GM12878 (cell line): Measurements from ENCODE around the gene NTPCR. TPM values are rescaled to one million over a fixed set of nuclear protein-coding genes. Genes with fewer than 3 reads are reported as not detected.

Source experiments
- ATAC-seq: fragments of 200-7000 bp; cut with Tn5 transposase; 3 replicates; pipeline ENCODE4 v1.9.1; 2020; ENCODE audit warnings: mild to moderate bottlenecking, moderate library complexity
- BruUV-seq: library from RNA; stranded (reverse); fragments of 400-500 nt; replicated peaks from 2 replicates; lab custom pipeline; 2021; lab: Mats Ljungman, UMichigan
- CTCF ChIA-PET: fragments of 300-600 bp; sonication (Branson Sonifier 250); formaldehyde crosslinking; extraction: SDS; loops from one replicate; lab custom pipeline; 2021; ENCODE audit warnings: inconsistent platforms; lab: Yijun Ruan, JAX
- POLR2A ChIA-PET: fragments of 350-600 bp; formaldehyde crosslinking; extraction: SDS; loops from one replicate; lab custom pipeline; 2021; ENCODE audit warnings: inconsistent platforms; lab: Charles Lee
- RAD21 ChIA-PET: fragments of 300-600 bp; sonication (Branson Sonifier 250); formaldehyde crosslinking; loops from one replicate; lab custom pipeline; 2023; ENCODE audit warnings: antibody characterized with exemption; ENCODE audit not compliant: unreplicated experiment; lab: Charles Lee
- SMC1A ChIA-PET: fragments of 300-600 bp; sonication (Branson Sonifier 250); formaldehyde crosslinking; loops from one replicate; lab custom pipeline; 2023; ENCODE audit not compliant: unreplicated experiment, uncharacterized antibody; lab: Charles Lee
- DNase-seq: peaks from one replicate; pipeline ENCODE4 v3.0.0-alpha.2; 2011; ENCODE audit warnings: low read depth, low spot score
- FAIRE-seq: peaks from 3 replicates; lab custom pipeline; 2011; peaks lifted over from hg19 to GRCh38; lab: Jason Lieb, UNC
- H2AFZ ChIP-seq: 2 replicates; pipeline ENCODE4 v1.6.0; 2011; ENCODE audit warnings: low read depth, low read length, control low read depth; ENCODE audit not compliant: control insufficient read depth
- H3K27ac ChIP-seq: 2 replicates; pipeline ENCODE4 v1.5.1; 2011; ENCODE audit warnings: control low read depth; ENCODE audit not compliant: control insufficient read depth, insufficient read depth
- H3K27me3 ChIP-seq, 2 experiments: replicated peaks in 1 of 2; 2 replicates each; pipeline versions ENCODE4 v1.6.0 to v1.6.1; 2011; ENCODE audit warnings: low read length in 1 of 2; ENCODE audit not compliant: control insufficient read depth in 2 of 2, insufficient read depth in 2 of 2
- H3K36me3 ChIP-seq, 2 experiments: 2 replicates each; pipeline ENCODE4 v1.5.1; 2011; ENCODE audit warnings: low read length in 1 of 2; ENCODE audit not compliant: control insufficient read depth in 2 of 2, insufficient read depth in 2 of 2
- H3K4me1 ChIP-seq: 2 replicates; pipeline ENCODE4 v1.6.1; 2011; ENCODE audit warnings: mild to moderate bottlenecking, low read length, moderate library complexity, mixed read lengths; ENCODE audit not compliant: control insufficient read depth, insufficient read depth
- H3K4me2 ChIP-seq: 2 replicates; pipeline ENCODE4 v1.6.0; 2011; ENCODE audit warnings: control low read depth; ENCODE audit not compliant: control insufficient read depth, insufficient read depth
- H3K4me3 ChIP-seq: fragments of 200-600 bp; sonication (generic); 2 replicates; pipeline ENCODE4 v1.5.1; 2016
- H3K79me2 ChIP-seq: 2 replicates; pipeline ENCODE4 v1.6.0; 2011; ENCODE audit warnings: low read length; ENCODE audit not compliant: control insufficient read depth, insufficient read depth
- H3K9ac ChIP-seq: 2 replicates; pipeline ENCODE4 v1.8.0; 2011; ENCODE audit warnings: low read length, control low read depth, mixed read lengths; ENCODE audit not compliant: control insufficient read depth, insufficient read depth
- H3K9me3 ChIP-seq: replicated peaks from 3 replicates; pipeline ENCODE4 v1.5.1; 2011; ENCODE audit warnings: mild to moderate bottlenecking, low read length; ENCODE audit not compliant: control insufficient read depth, insufficient read depth
- H4K20me1 ChIP-seq: 2 replicates; pipeline ENCODE4 v1.6.0; 2011; ENCODE audit not compliant: control insufficient read depth, insufficient read depth
- BHLHE40 ChIP-seq, 2 experiments: fragments of 450-650 bp in 1 of 2; IDR thresholded peaks; 2 replicates each; pipeline ENCODE4 v1.6.1; 2011 to 2017; ENCODE audit warnings: low read depth in 2 of 2, borderline replicate concordance in 1 of 2, improper control_type of control experiment in 1 of 2, low read length in 1 of 2, mild to moderate bottlenecking in 1 of 2
- EGR1 ChIP-seq, 2 experiments: IDR thresholded peaks; 1 replicate in 1 of 2; 2 replicates in 1 of 2; pipeline ENCODE4 v1.6.1; 2011 to 2012; ENCODE audit warnings: low read depth in 2 of 2, low read length in 2 of 2, borderline replicate concordance in 1 of 2, mild to moderate bottlenecking in 1 of 2, moderate library complexity in 1 of 2
- GABPA ChIP-seq: IDR thresholded peaks from 2 replicates; pipeline ENCODE4 v1.6.1; 2014; ENCODE audit warnings: antibody characterized with exemption, low read depth, mild to moderate bottlenecking, inconsistent platforms
- POLR2AphosphoS5 ChIP-seq: IDR thresholded peaks from 2 replicates; pipeline ENCODE4 v1.6.1; 2011; ENCODE audit warnings: mild to moderate bottlenecking, low read length, inconsistent platforms
- POU2F2 ChIP-seq: IDR thresholded peaks from 3 replicates; pipeline ENCODE4 v1.6.1; 2011; ENCODE audit warnings: low read depth, mild to moderate bottlenecking, low read length, borderline replicate concordance
- RELB ChIP-seq: fragments of 450-650 bp; IDR thresholded peaks from 2 replicates; pipeline ENCODE4 v1.6.1; 2017; ENCODE audit warnings: low read depth, mild to moderate bottlenecking, moderate library complexity
- SIX5 ChIP-seq: IDR thresholded peaks from 2 replicates; pipeline ENCODE4 v1.6.1; 2011; ENCODE audit warnings: mild to moderate bottlenecking, low read depth, low read length, moderate library complexity; ENCODE audit not compliant: severe bottlenecking
- SKIL ChIP-seq: fragments of 450-650 bp; IDR thresholded peaks from 2 replicates; pipeline ENCODE4 v1.6.1; 2017; ENCODE audit warnings: mild to moderate bottlenecking, low read depth, inconsistent platforms; ENCODE audit not compliant: poor library complexity, severe bottlenecking
- SRF ChIP-seq, 2 experiments: IDR thresholded peaks; 2 replicates each; pipeline ENCODE4 v1.6.1; 2011; ENCODE audit warnings: low read depth in 2 of 2, low read length in 2 of 2, mild to moderate bottlenecking in 1 of 2, moderate library complexity in 1 of 2
- ZBTB4 ChIP-seq: fragments of 450-650 bp; formaldehyde crosslinking; IDR thresholded peaks from 2 replicates; pipeline ENCODE4 v1.4.0; 2022; ENCODE audit warnings: mild to moderate bottlenecking, moderate library complexity
- WGBS: methylation state at CpG from one replicate; pipeline ENCODE4 v1.1.6; 2016; ENCODE audit warnings: low lambda C conversion rate; ENCODE audit not compliant: insufficient replicate concordance, insufficient coverage; ENCODE audit errors: missing lambda C conversion rate; 5-methylcytosine and 5-hydroxymethylcytosine counted together
- in situ Hi-C: fragments of 300-500 bp; cut with MboI; formaldehyde crosslinking; loops from 9 replicates; pipeline ENCODE4 v1.14.3; 2018; ENCODE audit warnings: mixed read lengths
- intact Hi-C: fragments of 100-400 bp; cut with micrococcal nuclease; formaldehyde crosslinking; loops from one replicate; pipeline ENCODE4 v1.14.2; 2022; ENCODE audit not compliant: unreplicated experiment
- polyA plus RNA-seq, 11 experiments: library from polyadenylated mRNA; depleted of rRNA in 4 of 11; unstranded in 6 of 11; stranded (reverse) in 5 of 11; fragments of >200 nt; fragmentation: Nextera tagmentation in 4 of 11; fragmentation: Illumina TruSeq in 1 of 11; extraction: Ambion mirVana in 4 of 11; extraction: Trizol in 1 of 11; gene quantifications; 1 replicate in 1 of 11; 2 replicates in 10 of 11; pipeline versions ENCODE4 v1.2.1 to v1.2.3, GENCODE V29; 2011 to 2016; ENCODE audit warnings: inconsistent platforms in 2 of 11, missing spikeins in 2 of 11, low read depth in 1 of 11
- total RNA-seq, 4 experiments: library from RNA; depleted of rRNA in 3 of 4; stranded (reverse); fragments of >200 nt in 3 of 4; fragmentation: Illumina TruSeq in 1 of 4; extraction: Trizol in 1 of 4; gene quantifications; 2 replicates each; pipeline versions ENCODE4 v1.2.1 to v1.2.3, GENCODE V29; 2013 to 2021

The NTPCR gene
- total and polyA plus RNA-seq, 10 of the 15 experiments (the other 5 are each of a cell fraction or from before 2014, with no cell fraction given), result 25.4 to 109 (median 56.6) TPM

GRCh38 chr1:233032916-233033315 lies 82.5 kb downstream of the NTPCR start:
- H3K4me2 ChIP-seq, result no peak overlapping the region
- no peaks in the 10 kb centered on the region for H3K9me3 ChIP-seq
- RAD21 ChIA-PET, result no interaction called here
- H3K4me3 ChIP-seq, result no peak overlapping the region
- intact Hi-C loops (no loop called here), in situ Hi-C loops (no loop called here)
- no TSS peak for BruUV-seq
- WGBS, result 80% methylated on average over 4 of the region's 4 CpGs
- FAIRE-seq (no peak), DNase-seq (no peak), ATAC-seq (no peak)
- H3K9ac ChIP-seq, result no peak overlapping the region
- H4K20me1 ChIP-seq, result no peaks in the 10 kb centered on the region
- CTCF ChIA-PET, result no interaction called here
- H3K27me3 ChIP-seq, result no peaks in the 10 kb centered on the region
- no peak overlapping the region for H3K27ac ChIP-seq
- no peaks in the 10 kb centered on the region for H3K4me1 ChIP-seq
- SMC1A ChIA-PET, result no interaction called here
- H3K79me2 ChIP-seq, result no peaks in the 10 kb centered on the region
- POLR2A ChIA-PET, result no interaction called here
- H3K36me3 ChIP-seq, result no peaks in the 10 kb centered on the region
- TF ChIP-seq RELB, result no peak
- no peak overlapping the region for H2AFZ ChIP-seq

- ChIA-PET RAD21 (no interaction called here), SMC1A (no interaction called here), CTCF (no interaction called here), POLR2A (no interaction called here)
- H3K27ac ChIP-seq, result no peak overlapping the region
- no peak overlapping the region for H3K4me2 ChIP-seq
- H3K4me1 ChIP-seq, result no peaks in the 10 kb centered on the region
- no peak overlapping the region for H2AFZ ChIP-seq
- no peaks in the 10 kb centered on the region for H3K27me3 ChIP-seq
- H3K4me3 ChIP-seq, result no peak overlapping the region
- ATAC-seq (no peak), DNase-seq (no peak), FAIRE-seq (no peak)
- H3K9ac ChIP-seq, result no peak overlapping the region
- no peaks in the 10 kb centered on the region for H3K9me3 ChIP-seq
- 75% methylated on average over 3 of the region's 3 CpGs for WGBS
- BruUV-seq, result no TSS peak
- intact Hi-C loops (no loop called here), in situ Hi-C loops (no loop called here)
- H3K36me3 ChIP-seq, result no peaks in the 10 kb centered on the region
- no peaks in the 10 kb centered on the region for H4K20me1 ChIP-seq
- H3K79me2 ChIP-seq, result no peaks in the 10 kb centered on the region
- TF ChIP-seq ZBTB4 (no peak), POU2F2 (no peak), POLR2AphosphoS5 (no peak), BHLHE40 (IDR thresholded peaks at IDR 0.05; ENCODE audit: borderline replicate concordance in 1 of 2, low read depth in 2 of 2, low read length in 1 of 2) (no peak), SKIL (no peak), SRF (IDR thresholded peaks at IDR 0.05; ENCODE audit: low read depth in 2 of 2, low read length in 2 of 2) (no peak), GABPA (no peak), EGR1 (IDR thresholded peaks at IDR 0.05; ENCODE audit: borderline replicate concordance in 1 of 2, low read depth in 2 of 2, low read length in 2 of 2) (no peak), SIX5 (no peak)
Measured at GRCh38 chr1:233033361-233033760, 83.0 kb downstream of the NTPCR start.
